ENCODE measurements around the gene ENDOV. TPM values are rescaled to one million over a fixed set of nuclear protein-coding genes. Genes with fewer than 3 reads are reported as not detected.
A peak's percentile ranks its signal among the peaks of the same experiment; 100 is the strongest.

The ENDOV gene
- total RNA-seq, 1 experiment from 2014 or later = 25.8 TPM

GRCh38 chr17:80465327-80465974, 50.5 kb downstream of the ENDOV start:
- DNase-seq (ENCODE audit: low spot score) = no peak

- no peak for DNase-seq (ENCODE audit: low spot score)
These were observed 51.3 kb downstream of the ENDOV start for GRCh38 chr17:80466188-80466705.

DNA sequence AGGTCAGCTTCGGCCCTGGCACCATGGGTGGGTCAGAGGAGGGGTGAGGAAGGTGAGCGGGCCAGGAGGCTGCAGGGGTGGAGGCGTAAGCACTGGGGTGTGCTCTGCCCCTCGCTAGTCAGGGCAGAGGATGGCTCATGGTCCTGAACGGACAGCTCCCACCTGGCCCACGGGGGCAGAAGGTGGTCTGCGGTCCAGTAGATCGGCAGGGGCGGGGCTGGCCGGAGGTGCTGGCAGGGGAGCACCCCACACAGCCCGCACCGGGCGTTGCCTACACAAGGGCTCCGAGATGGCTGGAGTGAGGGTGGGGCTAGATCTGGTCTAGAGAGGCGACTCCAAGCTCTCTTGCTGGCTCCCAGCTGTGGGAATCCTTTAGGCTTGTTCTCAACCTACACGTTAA, 53.3 kb downstream of the ENDOV start:
- DNase-seq (ENCODE audit: low spot score) = no peak

GRCh38 chr17:80468781-80469493, 54.0 kb downstream of the ENDOV start:
- no peak for DNase-seq (ENCODE audit: low spot score)

GRCh38 chr17:80469667-80470066, 54.7 kb downstream of the ENDOV start:
- no peak for DNase-seq (ENCODE audit: low spot score)

DNA sequence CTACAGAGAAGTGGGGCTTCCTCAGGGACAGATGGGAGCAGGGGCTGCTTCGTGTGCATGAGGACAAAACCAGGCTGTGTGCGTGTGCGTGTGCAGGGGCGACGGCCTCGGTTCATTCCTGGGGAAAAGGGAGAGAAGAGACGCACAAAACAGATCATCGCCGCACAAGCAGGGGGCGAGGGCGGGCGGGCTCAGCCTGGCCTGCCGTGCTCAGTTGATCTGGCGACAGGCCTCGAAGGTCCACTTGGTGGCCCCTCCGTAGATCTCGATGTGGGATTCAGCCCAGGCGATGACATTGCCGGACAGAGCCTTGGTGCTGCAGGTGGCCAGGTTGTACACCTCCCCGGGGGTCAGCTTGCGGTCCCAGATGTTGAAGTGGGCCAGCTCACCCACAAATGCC, 55.6 kb downstream of the ENDOV start:
- no peak for DNase-seq (ENCODE audit: low spot score)

DNA sequence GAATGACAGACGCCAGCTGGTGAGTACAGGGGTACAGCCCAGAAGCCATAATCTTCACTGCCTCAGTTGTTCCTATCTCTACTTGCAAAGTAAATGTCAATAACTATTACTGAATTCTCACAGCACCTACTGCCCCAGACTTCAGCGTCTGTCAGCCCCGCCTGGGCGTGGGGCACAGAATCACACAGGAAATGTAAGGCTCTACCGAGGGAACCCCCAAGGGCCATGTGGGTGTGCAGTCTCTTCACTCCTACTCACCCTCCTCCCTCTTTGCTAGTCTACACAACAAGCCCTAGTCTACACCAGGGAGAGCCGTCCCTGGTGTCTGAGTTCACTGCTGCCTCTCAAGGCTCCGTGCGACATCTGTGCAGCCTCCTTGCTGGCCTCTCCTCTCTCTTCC, 57.0 kb downstream of the ENDOV start:
- no peak for DNase-seq (ENCODE audit: low spot score)

DNA sequence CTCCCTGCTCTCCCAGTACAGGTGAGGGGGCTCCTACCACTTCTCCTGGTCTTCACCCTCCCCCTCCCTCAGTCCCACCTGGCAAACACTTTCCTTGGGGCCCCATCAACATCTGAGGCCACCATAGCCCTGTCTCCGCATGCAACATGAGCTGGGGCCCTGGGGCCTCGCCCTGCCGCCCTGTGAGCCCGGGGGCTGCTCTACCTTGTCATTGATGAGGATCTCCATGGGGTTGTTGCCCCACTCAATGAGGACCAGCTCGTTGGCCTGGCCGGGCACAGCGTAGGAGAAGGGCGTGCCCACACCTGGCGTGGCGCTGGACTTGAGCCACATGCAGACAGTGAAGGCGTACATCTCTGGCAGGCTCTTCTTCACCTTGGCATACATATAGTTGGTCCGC, 58.0 kb downstream of the ENDOV start:
- no peak for DNase-seq (ENCODE audit: low spot score)

DNA sequence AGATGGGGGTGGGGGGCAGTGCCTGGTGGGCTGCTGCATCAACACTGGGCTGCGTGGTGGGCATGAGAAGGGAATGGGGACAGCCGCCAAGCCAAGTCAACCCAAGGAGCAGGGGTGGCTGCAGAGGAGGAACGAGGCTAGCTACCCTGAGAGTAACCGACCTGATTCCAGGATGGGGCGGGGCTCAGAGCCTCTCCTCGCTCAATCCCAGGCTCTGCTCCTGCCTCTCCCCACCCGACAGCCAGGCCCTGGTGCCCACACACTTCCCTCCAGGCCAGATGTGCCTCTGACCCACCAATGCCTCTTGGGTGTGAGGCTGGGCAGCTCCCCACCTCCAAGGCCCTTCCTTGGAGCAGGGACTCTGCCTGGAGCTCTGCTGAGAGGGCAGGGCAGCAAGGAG, 58.7 kb downstream of the ENDOV start:
- no peak for DNase-seq (ENCODE audit: low spot score)

DNA sequence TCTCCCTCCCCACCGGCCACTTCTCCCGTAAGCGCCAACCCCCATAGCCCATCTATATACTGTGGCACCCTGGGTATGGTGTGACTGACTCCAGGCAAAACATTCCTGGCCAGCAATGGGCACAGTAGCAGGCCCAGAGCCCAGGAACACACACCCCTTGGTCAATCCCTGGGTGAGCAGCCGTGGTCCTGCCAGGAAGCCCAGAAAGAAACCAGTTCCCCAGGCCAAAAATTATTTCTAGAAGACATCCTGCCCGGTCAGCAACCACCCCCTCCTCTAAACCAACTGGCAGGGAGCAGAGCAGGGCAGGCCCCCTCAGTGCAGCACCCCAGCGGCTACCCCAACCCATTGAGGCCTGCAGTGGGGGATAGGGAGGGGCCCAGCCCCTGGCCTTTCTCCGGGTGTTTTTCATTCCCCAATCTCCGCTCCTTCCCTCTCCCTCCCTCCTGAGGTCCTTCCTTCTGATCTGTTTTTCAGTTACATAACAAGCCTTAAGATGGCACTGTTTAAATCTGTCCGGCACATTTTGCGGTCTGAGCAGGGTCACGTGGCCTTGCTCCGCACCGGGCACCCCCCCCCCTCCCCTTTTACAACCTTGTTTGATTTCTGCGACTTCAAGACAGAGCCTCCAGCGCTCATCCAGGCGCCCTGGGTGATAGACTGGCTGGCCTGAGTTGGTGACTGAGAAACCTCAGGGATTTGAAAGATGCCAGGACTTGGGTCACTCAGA, 59.4 kb downstream of the ENDOV start:
- DNase-seq (ENCODE audit: low spot score) = peak; percentile 71

GRCh38 chr17:80474961-80475909, 60.3 kb downstream of the ENDOV start:
- DNase-seq (ENCODE audit: low spot score) = no peak

GRCh38 chr17:80475910-80476876, 61.2 kb downstream of the ENDOV start, which contains the start of gene NPTX1:
Gene NPTX1, minus strand, starts transcription at chr17:80476607. Its CDS starts 161 bp downstream, at chr17:80476446.
- DNase-seq (ENCODE audit: low spot score) = no peak

GRCh38 chr17:80476877-80477646, 62.1 kb downstream of the ENDOV start:
- no peak for DNase-seq (ENCODE audit: low spot score)

- no peak for DNase-seq (ENCODE audit: low spot score)
These were observed 62.9 kb downstream of the ENDOV start for GRCh38 chr17:80477647-80478478.

GRCh38 chr17:80478487-80479245, 63.7 kb downstream of the ENDOV start:
- DNase-seq (ENCODE audit: low spot score) = no peak

- DNase-seq (ENCODE audit: low spot score) = no peak
These were observed 64.2 kb downstream of the ENDOV start for GRCh38 chr17:80479246-80479566.

DNA sequence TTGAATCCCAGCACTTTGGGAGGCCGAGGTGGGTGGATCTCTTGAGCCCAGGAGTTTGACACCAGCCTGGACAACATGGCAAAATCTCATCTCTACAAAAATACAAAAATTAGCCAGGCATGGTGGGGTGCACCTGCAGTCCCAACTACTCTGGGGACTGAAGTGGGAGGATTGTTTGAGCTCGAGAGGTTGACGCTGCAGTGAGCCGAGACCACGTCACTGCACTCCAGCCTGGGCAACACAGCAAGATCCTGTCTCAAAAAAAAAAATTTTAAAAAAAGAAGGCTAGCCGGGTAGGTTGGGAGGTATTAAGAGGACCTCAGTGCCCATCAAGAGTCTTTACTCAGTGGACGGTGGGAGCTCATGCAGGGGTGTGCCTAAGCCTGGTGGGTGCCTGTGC, 65.3 kb downstream of the ENDOV start:
- no peak for DNase-seq (ENCODE audit: low spot score)
